LNCaP clone FGC (cell line): Measurements from ENCODE around the gene RASA3.

Experiments
- DNase-seq: peaks from one replicate; pipeline ENCODE4 v3.0.0-alpha.2; 2011; ENCODE audit warnings: low read depth
- H3K4me3 ChIP-seq: 2 replicates; pipeline ENCODE4 v1.5.1; 2011; ENCODE audit warnings: mild to moderate bottlenecking, low read depth, low read length, control low read depth
- TF ChIP-seq, protein P1 (sequence below): IDR thresholded peaks from 2 replicates; pipeline ENCODE4 v1.5.1; 2012; ENCODE audit warnings: mild to moderate bottlenecking; ENCODE audit not compliant: control insufficient read depth, insufficient read depth; ENCODE audit errors: extremely low read depth

RASA3 gene

DNA sequence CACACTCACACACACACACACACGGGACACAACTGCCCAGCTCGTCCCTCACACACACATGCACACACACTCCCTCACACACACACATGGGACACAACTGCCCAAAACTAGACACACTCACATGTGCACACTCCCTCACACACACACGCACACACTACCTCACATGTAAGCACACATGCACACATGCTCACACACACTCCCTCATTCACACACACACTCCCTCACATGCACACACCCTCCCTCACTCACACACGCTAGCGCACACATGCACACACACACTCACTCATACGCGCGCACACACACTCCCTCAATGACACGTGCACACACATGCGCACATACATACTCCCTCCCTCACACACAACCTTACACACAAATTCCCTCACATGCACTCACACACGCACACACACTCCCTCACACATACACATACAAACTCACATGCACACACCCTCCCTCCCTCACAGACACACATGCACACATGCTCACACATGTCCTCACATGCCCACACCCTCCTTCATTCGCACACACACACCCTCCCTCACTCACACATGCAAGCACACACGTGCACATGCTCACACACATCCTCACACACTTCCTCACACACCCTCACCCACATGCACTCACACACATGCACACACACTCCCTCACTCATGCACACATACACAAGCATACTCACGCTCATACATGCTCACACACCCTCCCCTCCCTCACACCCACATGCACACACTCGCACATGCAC is 9.0 kb upstream of the RASA3 start:
- no peak overlapping the region for H3K4me3 ChIP-seq
- TF ChIP-seq, protein P1, sequence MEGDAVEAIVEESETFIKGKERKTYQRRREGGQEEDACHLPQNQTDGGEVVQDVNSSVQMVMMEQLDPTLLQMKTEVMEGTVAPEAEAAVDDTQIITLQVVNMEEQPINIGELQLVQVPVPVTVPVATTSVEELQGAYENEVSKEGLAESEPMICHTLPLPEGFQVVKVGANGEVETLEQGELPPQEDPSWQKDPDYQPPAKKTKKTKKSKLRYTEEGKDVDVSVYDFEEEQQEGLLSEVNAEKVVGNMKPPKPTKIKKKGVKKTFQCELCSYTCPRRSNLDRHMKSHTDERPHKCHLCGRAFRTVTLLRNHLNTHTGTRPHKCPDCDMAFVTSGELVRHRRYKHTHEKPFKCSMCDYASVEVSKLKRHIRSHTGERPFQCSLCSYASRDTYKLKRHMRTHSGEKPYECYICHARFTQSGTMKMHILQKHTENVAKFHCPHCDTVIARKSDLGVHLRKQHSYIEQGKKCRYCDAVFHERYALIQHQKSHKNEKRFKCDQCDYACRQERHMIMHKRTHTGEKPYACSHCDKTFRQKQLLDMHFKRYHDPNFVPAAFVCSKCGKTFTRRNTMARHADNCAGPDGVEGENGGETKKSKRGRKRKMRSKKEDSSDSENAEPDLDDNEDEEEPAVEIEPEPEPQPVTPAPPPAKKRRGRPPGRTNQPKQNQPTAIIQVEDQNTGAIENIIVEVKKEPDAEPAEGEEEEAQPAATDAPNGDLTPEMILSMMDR: no peak
- DNase-seq: no peak

DNA sequence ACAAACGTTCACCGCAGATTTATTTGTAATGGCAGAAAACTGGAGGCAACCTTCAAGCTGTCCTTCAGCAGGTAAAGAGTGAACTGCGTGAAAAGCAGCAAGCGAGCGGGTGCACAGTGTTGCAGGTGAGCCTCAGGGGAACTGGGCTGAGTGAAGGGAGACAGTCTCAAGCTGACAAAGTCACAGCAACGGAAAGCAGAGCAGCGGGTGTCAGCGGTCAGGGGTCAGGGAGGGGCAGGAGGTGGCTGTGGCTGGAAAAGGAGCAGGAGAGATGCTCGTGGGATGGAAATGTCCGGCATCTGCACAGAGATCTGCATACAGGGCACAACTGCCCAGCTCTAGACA is 8.5 kb upstream of the RASA3 start:
- DNase-seq: no peak
- TF ChIP-seq, protein P1: no peak
- no peak overlapping the region for H3K4me3 ChIP-seq

DNA sequence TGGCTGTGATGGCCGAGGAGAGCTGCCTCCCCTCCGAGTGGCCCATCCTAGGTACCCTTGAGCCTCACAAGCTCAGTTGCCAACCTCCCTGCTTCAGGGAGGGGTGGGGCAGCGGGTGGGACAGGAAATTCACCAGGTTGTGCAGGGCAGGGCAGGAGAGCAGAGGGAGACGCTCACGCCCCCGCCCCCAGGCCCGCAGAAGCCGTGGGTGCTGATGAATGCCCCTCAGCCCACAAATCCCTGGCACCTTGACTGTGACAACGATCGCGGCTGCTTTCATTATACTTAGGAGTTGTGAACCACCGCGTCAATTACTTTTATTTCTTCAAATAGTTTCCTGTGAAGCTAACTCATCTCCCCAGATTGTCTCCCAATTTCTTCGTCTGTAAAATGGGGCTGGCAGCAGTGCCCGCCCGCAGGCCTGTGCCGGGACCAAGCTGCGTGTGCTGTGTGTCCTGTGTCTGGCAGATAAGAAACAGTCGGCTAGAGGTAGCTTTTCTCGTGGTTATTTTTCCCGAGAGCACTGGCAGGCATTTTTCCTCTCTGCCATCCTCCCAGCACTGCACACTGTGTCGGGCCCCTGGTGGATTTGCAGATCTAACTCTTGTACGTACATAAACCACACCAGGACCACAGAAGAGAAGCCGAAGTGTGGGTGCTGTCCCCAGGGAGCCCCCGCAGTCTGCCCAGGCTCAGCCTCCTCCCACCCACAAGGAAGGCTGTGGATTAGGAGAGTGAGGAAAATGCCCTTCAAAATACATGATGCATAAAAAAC is 7.9 kb upstream of the RASA3 start:
- DNase-seq: no peak
- TF ChIP-seq, protein P1: no peak
- H3K4me3 ChIP-seq: no peak overlapping the region

DNA sequence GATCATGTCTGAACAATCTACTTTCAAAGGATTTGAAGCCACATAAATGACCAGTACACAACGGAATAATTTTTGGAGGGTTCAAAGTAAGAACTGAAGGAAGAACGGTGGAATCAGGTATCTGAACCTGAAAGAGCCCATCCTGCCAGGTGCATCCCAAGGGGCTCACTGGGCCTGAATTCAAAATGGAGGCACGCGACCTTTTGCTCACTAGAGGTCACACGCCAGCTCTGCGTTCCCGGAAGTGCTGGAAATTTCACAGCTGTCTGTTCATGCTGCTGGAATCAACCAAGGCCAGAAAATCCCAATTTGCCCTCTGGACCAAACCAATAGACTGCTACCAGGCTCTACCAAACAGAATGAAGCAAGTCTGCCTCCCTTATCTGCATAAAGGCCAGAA is 4.2 kb upstream of the RASA3 start:
- H3K4me3 ChIP-seq: no peak overlapping the region
- no peak for DNase-seq
- TF ChIP-seq, protein P1: no peak

DNA sequence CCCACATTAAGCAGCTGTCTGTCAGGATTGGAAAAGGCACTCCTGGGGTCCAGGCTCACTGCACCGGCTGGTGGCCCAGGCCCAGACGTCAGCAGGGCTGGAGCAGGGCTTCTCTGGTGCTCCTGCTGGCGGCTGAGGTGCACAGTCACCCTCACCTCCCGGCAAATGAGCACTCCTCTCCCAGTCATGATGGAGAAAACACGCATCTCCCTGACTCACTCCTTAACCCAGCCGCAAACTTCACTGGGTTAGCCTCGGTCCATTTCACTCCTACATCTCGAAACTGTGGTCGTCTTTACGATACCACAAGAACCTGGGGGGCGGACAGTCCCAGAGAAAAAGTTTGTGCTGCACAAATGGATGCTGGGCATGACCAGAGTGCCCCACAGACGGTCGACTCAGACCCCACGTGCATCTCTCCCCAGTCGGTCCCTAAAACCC is 3.3 kb upstream of the RASA3 start:
- DNase-seq: no peak
- TF ChIP-seq, protein P1: no peak
- H3K4me3 ChIP-seq: no peak overlapping the region

DNA sequence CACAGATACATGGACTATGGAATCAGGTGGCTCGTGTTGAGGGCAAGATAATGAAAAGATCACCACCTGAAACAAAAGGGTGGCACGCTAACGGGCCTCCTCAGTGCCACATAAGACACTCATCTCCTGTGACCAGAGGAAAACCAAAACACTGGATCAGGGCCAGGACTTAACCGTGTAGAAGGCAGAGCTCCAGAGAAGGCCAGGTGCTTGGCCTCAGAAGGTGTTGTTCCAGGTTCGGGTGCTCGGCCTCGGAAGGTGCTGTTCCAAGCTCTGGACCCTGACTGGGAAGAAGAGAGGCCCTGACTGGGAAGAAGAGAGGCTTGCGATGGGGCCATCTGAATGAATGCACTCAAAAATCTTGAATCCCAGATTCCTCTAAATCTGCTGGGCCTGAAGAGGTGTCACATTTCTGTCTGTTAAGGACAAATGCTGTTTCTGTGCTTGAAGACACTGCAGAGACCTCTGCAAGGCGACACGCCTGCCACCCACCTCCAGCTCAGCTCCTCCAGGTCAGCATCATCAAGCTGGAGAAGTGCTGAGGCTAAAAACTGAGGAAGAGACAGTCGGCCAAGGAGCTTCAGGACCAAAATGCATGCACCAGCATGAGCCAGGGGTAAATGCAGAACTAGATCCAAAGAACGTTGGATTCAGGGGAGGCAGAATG is 2.7 kb upstream of the RASA3 start:
- no peak for DNase-seq
- TF ChIP-seq, protein P1: no peak
- no peak overlapping the region for H3K4me3 ChIP-seq
